ENCODE measurements around the gene WDR88. TPM values are rescaled to one million over a fixed set of nuclear protein-coding genes. Genes with fewer than 3 reads are reported as not detected.
"Not testable (repeated sequence)": the region's sequence is repeated elsewhere in the genome, so short reads cannot be mapped to it uniquely, and the experiment has no call there.

The WDR88 gene
- total RNA-seq, 4 donors from 2014 or later: not detected

DNA sequence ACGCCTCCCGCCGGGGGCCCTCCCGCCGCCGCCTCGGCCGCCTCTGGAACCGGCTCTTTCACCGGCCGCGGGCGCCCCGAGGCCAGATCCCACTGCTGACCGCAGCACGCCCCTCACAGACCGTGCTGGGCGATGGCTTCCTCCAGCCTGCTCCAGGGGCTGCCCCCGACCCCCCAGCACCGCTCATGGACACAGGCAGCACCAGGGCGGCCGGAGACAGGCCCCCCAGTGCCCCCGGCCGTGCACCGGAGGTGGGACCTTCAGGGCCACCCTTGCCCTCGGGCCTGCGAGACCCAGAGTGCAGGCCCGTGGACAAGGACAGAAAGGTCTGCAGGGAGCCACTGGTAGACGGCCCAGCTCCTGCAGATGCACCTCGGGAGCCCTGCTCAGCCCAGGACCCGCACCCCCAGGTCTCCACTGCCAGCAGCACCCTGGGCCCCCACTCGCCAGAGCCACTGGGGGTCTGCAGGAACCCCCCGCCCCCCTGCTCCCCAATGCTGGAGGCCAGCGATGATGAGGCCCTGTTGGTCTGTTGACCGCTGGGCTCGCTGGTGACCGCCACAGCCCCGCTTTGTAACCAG is 75.2 kb downstream of the WDR88 start:
- no CpG with 5 or more reads among the region's 38 CpGs for WGBS
- Histone ChIP-seq H3K9me3 (no peaks in the 10 kb centered on the region), H3K4me3 (no peak overlapping the region), H3K27ac (no peak overlapping the region), H3K4me1 (no peaks in the 10 kb centered on the region), H3K27me3 (no peaks in the 10 kb centered on the region), H3K36me3 (peaks cover 48% of the 10 kb centered on the region)
- no peak for DNase-seq (ENCODE audit: low spot score in 2 of 2)
- TF ChIP-seq POLR2A (IDR thresholded peaks at IDR 0.05) (no peak), EP300 (IDR thresholded peaks at IDR 0.05) (no peak), POLR2AphosphoS5 (IDR thresholded peaks at IDR 0.05) (no peak)
- TF ChIP-seq, protein P1, sequence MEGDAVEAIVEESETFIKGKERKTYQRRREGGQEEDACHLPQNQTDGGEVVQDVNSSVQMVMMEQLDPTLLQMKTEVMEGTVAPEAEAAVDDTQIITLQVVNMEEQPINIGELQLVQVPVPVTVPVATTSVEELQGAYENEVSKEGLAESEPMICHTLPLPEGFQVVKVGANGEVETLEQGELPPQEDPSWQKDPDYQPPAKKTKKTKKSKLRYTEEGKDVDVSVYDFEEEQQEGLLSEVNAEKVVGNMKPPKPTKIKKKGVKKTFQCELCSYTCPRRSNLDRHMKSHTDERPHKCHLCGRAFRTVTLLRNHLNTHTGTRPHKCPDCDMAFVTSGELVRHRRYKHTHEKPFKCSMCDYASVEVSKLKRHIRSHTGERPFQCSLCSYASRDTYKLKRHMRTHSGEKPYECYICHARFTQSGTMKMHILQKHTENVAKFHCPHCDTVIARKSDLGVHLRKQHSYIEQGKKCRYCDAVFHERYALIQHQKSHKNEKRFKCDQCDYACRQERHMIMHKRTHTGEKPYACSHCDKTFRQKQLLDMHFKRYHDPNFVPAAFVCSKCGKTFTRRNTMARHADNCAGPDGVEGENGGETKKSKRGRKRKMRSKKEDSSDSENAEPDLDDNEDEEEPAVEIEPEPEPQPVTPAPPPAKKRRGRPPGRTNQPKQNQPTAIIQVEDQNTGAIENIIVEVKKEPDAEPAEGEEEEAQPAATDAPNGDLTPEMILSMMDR (IDR thresholded peaks at IDR 0.05): no peak

DNA sequence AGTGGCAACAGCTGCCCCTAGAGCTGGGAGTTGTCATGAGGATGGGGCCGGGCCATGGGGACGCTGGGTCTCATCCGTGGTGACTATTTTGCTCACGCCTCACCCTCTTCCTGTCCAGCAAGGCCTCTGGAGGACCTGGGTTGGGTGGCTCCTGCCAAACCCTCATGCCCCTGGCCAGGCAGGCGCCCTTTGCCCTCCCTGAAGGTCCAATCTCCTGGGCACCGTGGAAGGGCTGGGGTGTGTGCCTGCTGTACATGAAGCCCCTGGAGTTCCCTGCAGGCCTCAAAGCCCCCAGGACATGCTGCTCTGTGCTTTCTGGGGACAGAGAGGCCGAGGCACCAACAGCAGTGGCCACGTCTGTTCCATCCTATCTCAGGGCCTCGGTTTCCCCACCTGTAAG is 76.0 kb downstream of the WDR88 start:
- no peak for DNase-seq (ENCODE audit: low spot score in 2 of 2)
- no peak overlapping the region for H3K27ac ChIP-seq
- no peak overlapping the region for H3K4me3 ChIP-seq
- TF ChIP-seq, protein P1 (IDR thresholded peaks at IDR 0.05): no peak
- TF ChIP-seq EP300 (IDR thresholded peaks at IDR 0.05): no peak
- no peak for TF ChIP-seq POLR2A (IDR thresholded peaks at IDR 0.05)
- no peak for TF ChIP-seq POLR2AphosphoS5 (IDR thresholded peaks at IDR 0.05)
- H3K36me3 ChIP-seq: peaks cover 41% of the 10 kb centered on the region
- no peaks in the 10 kb centered on the region for H3K4me1 ChIP-seq
- no peaks in the 10 kb centered on the region for H3K27me3 ChIP-seq
- 91% methylated on average over 8 of the region's 9 CpGs for WGBS
- no peaks in the 10 kb centered on the region for H3K9me3 ChIP-seq

DNA sequence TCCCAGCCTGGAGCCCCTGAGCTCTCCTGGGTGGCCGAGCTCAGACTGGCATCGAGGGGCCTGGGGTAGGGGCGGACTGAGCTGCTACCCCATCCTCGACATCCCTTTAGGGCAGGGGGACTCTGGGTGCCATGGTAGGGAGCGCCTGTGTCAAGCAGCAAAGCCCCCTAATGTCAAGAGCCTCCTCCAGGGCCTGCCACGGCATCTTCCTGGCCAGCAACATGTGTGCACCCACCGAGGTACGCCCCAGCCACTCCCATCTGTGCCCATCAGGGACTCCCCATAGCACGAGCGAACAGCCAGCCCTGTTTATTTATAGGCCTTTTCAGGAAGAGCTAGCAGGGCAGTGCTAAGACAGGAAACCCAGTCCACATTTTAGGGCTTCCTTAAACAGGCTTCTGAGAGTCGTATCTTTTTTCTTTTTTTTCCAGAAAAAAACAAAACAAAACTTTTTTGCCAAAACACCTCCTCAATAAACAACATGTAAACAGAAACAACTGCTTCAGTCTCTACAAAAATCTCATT is 76.5 kb downstream of the WDR88 start:
- DNase-seq (ENCODE audit: low spot score in 2 of 2): no peak
- no peak overlapping the region for H3K27ac ChIP-seq
- peaks cover 39% of the 10 kb centered on the region for H3K36me3 ChIP-seq
- TF ChIP-seq, protein P1 (IDR thresholded peaks at IDR 0.05): no peak
- TF ChIP-seq POLR2A (IDR thresholded peaks at IDR 0.05): no peak
- H3K4me1 ChIP-seq: no peaks in the 10 kb centered on the region
- no peak overlapping the region for H3K4me3 ChIP-seq
- no peaks in the 10 kb centered on the region for H3K27me3 ChIP-seq
- H3K9me3 ChIP-seq: no peaks in the 10 kb centered on the region
- WGBS: 73% methylated on average over 9 of the region's 11 CpGs

DNA sequence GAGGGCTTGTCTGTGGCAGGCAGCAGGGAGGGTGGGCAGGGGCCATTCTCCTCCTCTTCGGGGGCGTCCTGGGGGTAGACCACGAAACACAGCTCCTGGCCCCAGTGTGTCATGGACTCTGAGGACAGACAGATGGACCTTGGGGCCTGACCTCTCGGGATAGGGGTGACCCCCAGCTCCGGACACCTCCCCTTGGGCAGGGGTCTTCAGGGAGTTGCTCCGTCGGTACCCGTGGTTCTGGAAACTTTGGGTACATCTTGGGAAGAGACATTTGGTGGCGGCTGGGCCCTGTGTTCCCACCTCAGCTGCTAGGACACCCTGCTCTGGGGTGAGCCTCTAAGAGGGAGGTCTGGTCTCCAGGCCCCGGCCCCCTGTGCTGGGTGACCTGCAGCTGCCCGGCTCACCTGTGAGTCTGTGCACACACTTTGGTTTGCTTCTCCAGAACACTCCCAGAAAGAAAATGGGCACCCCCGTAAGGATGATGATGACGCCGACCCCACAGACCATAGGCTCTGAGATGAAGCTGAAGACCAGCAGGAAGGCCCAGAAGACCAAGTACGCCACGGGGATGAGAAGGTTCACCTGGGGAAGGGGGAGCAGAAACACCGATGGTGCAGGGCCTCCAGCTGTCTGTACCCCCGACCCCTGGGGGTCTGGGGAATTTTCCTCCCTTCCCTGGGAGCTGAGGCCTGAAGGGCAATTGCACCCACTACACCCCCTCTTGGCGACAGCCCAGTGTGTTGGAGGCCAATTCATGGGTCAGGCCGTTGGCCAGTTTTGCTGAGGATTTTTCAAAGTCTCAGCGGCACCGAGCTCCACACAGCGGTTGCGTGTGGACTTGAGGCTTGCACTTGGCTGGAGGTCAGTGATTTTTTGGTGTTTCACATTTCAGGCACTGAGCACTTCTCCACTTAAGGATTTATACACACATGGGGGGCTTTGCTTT is 77.3 kb downstream of the WDR88 start:
- no peaks in the 10 kb centered on the region for H3K27me3 ChIP-seq
- H3K4me3 ChIP-seq: no peak overlapping the region
- H3K27ac ChIP-seq: no peak overlapping the region
- H3K4me1 ChIP-seq: no peaks in the 10 kb centered on the region
- TF ChIP-seq POLR2AphosphoS5 (IDR thresholded peaks at IDR 0.05): no peak
- 83% methylated on average over 17 of the region's 24 CpGs for WGBS
- peaks cover 33% of the 10 kb centered on the region for H3K36me3 ChIP-seq
- no peak for DNase-seq (ENCODE audit: low spot score in 2 of 2)
- H3K9me3 ChIP-seq: no peaks in the 10 kb centered on the region

DNA sequence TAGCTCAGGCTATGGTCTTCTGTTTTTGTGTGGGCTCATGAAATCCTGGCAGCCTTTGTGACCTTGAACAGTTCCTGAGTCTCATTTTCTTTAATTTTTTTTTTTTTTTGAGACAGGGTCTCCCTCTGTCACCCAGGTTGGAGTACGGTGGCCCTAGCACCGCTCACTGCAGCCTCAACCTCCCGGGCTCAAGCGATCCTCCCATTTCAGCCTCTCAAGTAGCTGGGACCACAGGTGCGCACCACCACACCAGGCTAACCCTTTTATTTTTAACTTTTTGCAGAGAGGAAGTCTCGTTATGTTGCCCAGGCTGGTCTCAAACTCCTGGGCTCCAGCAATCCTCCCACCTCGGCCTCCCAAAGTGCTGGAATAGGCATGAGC is 77.9 kb downstream of the WDR88 start:
- not testable (repeated sequence) for H3K27me3 ChIP-seq; DNase-seq (ENCODE audit: low spot score in 2 of 2); H3K4me1 ChIP-seq; H3K9me3 ChIP-seq; H3K27ac ChIP-seq; H3K4me3 ChIP-seq
- 98% methylated on average over 7 of the region's 7 CpGs for WGBS
- peaks cover 26% of the 10 kb centered on the region for H3K36me3 ChIP-seq

DNA sequence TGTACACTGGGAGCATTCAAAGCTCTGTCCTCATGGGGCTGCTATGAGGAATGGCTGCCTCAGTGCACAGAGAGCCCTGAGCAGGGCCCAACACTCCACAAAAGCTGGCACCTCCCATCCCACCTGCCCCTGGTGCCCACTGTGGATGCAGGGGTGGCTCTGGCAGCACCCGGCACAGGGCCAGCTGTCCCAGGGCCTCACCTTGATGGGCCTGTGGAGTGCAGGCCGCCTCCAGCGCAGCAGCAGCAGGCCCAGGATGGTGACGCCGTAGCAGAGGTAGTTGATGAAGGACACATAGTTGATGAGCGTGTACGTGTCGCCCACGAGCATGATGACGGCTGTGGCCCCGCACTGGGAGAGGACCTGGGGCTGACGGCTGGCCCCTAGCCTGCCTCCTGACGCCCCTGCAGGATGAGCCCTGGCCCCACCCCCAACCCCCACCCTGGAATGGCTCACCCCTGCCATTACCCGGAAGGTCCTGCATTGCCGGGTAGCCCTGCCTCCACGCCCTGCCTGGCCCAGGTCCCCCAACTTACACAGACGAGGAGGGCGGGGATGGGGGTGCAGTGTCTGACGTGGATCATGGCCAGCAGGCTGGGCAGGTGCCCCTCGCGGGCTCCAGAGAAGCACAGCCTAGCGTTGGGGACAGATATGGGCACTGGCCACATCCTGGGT is 78.5 kb downstream of the WDR88 start:
- H3K9me3 ChIP-seq: no peaks in the 10 kb centered on the region
- peaks cover 20% of the 10 kb centered on the region for H3K36me3 ChIP-seq
- TF ChIP-seq, protein P1 (IDR thresholded peaks at IDR 0.05): no peak
- no peak for TF ChIP-seq POLR2AphosphoS5 (IDR thresholded peaks at IDR 0.05)
- no peak for TF ChIP-seq POLR2A (IDR thresholded peaks at IDR 0.05)
- TF ChIP-seq EP300 (IDR thresholded peaks at IDR 0.05): no peak
- no peaks in the 10 kb centered on the region for H3K27me3 ChIP-seq
- no peak overlapping the region for H3K4me3 ChIP-seq
- WGBS: 86% methylated on average over 10 of the region's 22 CpGs
- H3K27ac ChIP-seq: no peak overlapping the region
- DNase-seq (ENCODE audit: low spot score in 2 of 2): no peak
- no peaks in the 10 kb centered on the region for H3K4me1 ChIP-seq

Measured in suprapubic skin (tissue), 4 donors.